HG03064 (cell line): ENCODE data around the gene ANAPC1.
"Not testable (repeated sequence)": the region's sequence is repeated elsewhere in the genome, so short reads cannot be mapped to it uniquely, and the experiment has no call there.

ENCODE experiments used
- ATAC-seq: cut with Tn5 transposase; IDR thresholded peaks from one replicate; pipeline ENCODE4 v1.9.1; 2021; ENCODE audit warnings: low read depth; ENCODE audit not compliant: unreplicated experiment

ANAPC1 gene

GRCh38 chr2:111747410-111748115, 136.4 kb downstream of the ANAPC1 start:
- not testable (repeated sequence) for ATAC-seq

GRCh38 chr2:111744751-111745150, 139.2 kb downstream of the ANAPC1 start:
- not testable (repeated sequence) for ATAC-seq

GRCh38 chr2:111741517-111741916, 142.5 kb downstream of the ANAPC1 start:
- not testable (repeated sequence) for ATAC-seq

- not testable (repeated sequence) for ATAC-seq
Measured at GRCh38 chr2:111735838-111736721, 147.9 kb downstream of the ANAPC1 start.

GRCh38 chr2:111735420-111735819, 148.6 kb downstream of the ANAPC1 start:
- ATAC-seq, result not testable (repeated sequence)

GRCh38 chr2:111729812-111730458, 154.1 kb downstream of the ANAPC1 start:
- not testable (repeated sequence) for ATAC-seq

GRCh38 chr2:111727611-111728110, 156.3 kb downstream of the ANAPC1 start:
- ATAC-seq, result not testable (repeated sequence)

- ATAC-seq, result not testable (repeated sequence)
Measured at GRCh38 chr2:111725742-111726141, 158.3 kb downstream of the ANAPC1 start.

- ATAC-seq, result not testable (repeated sequence)
Measured at GRCh38 chr2:111719610-111720009, 164.4 kb downstream of the ANAPC1 start.
